Measurements from ENCODE around the gene ADCY3. TPM values are rescaled to one million over a fixed set of nuclear protein-coding genes. Genes with fewer than 3 reads are reported as not detected.

The ADCY3 gene
- total and polyA plus RNA-seq, 5 donors from 2014 or later, result 3.8 to 67.6 (median 11.2) TPM

DNA sequence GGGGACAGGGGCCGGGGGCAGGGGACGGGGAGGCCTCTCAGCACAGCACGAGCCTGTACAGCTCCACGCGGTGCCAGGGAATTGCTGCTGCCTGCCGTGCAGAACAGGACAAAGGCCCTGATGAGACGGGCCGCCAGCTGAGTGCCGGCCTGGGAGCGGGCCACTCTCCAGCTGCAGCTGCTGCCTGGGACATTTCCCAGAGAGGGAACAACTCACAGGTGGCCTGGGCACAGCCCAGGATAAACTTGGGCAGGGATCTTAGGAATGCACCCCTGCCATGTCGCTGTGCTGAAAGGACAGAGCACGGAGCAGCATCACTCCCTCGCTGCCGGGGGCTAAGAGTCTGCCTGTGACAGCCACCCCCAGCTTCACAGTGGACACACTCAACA lies 88.0 kb downstream of the ADCY3 start:
- Mint-ChIP-seq H3K36me3 (peaks cover 21% of the 10 kb centered on the region), H3K4me1 (peaks cover 5 to 8% (median 7%) of the 10 kb centered on the region in 4 donors), H3K27ac (no peak overlapping the region), H3K4me3 (no peak overlapping the region), H3K9me3 (no peaks in the 10 kb centered on the region), H3K27me3 (no peaks in the 10 kb centered on the region)
- Histone ChIP-seq H3K4me1 (ENCODE audit: control insufficient read depth, insufficient read depth, low read length, poor library complexity, severe bottlenecking) (peaks cover 8% of the 10 kb centered on the region), H3K27me3 (ENCODE audit: control insufficient read depth, insufficient read depth, low read length) (no peaks in the 10 kb centered on the region), H3K27ac (ENCODE audit: insufficient read depth, low read length, poor library complexity, severe bottlenecking) (no peak overlapping the region), H3K4me3 (ENCODE audit: low read depth, low read length) (no peak overlapping the region), H3K36me3 (ENCODE audit: control insufficient read depth, insufficient read depth, low read length) (peaks cover 12% of the 10 kb centered on the region), H3K9me3 (ENCODE audit: control insufficient read depth in 2 of 2, low read length in 2 of 2) (no peaks in the 10 kb centered on the region)
- DNase-seq (no peak), ATAC-seq (ENCODE audit: low read depth in 2 of 2) (no peak)

DNA sequence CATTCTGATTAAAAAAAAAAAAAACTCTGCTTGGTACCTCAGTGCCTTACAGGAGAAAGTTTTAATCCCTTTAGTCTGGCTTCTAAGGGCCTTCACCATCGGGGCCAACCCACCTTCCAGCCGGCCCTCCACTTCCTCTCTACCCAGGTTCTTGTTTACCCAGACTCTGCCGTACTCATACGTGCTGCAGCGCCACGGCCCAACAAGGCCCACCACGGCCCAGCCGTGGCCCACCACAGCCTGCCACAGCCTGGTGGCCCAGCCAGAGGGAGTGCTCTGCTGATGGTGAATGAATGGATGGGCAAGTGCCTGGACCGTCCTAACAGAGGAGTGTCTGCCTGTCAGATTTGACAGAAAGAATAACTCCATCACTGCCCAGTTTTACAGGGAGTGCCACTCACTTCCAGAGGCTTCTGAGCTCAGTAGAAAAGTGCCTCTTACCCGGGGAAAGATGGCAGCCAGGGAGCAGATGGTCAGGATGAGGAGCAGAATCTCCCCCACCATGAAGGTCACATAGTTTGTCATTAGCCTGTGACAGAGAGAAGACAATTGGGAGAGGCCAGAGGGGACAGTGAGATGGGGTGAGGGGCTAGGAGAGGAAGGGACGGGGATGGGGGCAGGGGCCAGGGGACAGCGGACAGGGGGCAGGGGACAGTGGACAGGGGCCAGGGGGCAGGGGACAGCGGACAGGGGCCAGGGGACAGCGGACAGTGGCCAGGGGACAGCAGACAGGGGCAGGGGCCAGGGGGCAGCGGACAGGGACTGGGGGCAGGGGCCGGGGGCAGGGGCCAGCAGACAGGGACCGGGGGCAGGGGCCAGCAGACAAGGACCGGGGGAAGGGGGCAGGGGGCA lies 88.6 kb downstream of the ADCY3 start:
- Histone ChIP-seq H3K27me3 (ENCODE audit: control insufficient read depth, insufficient read depth, low read length) (no peaks in the 10 kb centered on the region), H3K36me3 (ENCODE audit: control insufficient read depth, insufficient read depth, low read length) (peaks cover 6% of the 10 kb centered on the region), H3K9me3 (ENCODE audit: control insufficient read depth in 2 of 2, low read length in 2 of 2) (no peaks in the 10 kb centered on the region), H3K4me3 (ENCODE audit: low read depth, low read length) (no peak overlapping the region), H3K27ac (ENCODE audit: insufficient read depth, low read length, poor library complexity, severe bottlenecking) (no peak overlapping the region), H3K4me1 (ENCODE audit: control insufficient read depth, insufficient read depth, low read length, poor library complexity, severe bottlenecking) (peaks cover 14% of the 10 kb centered on the region)
- no peak overlapping the region for H3K27ac Mint-ChIP-seq
- H3K36me3 Mint-ChIP-seq, result peaks cover 18% of the 10 kb centered on the region
- H3K4me1 Mint-ChIP-seq, result peaks cover 9 to 14% (median 10%) of the 10 kb centered on the region in 4 donors
- no peak for DNase-seq
- H3K27me3 Mint-ChIP-seq, result no peaks in the 10 kb centered on the region
- no peaks in the 10 kb centered on the region for H3K9me3 Mint-ChIP-seq
- no peak overlapping the region for H3K4me3 Mint-ChIP-seq
- no peak for ATAC-seq (ENCODE audit: low read depth in 2 of 2)

DNA sequence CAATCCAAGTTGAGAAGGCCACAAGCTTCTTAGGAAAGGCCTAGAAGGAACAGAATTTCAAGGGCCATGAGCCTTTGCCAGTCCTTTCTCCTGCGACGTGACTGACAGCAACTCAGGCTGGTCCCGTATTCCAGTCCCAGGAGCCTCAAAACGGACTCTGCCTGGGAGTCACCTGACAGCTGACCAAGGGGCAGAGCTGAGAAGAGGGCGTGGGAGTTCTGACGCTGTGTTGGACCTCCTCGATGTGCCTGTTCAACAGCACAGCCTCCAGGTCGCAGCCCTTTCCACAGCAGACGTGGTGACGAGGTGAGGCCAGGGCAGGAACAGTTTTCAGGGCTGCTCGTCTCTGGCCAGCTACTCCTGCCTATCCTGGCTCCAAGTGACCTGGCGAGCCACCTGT lies 89.3 kb downstream of the ADCY3 start:
- peaks cover 9 to 21% (median 15%) of the 10 kb centered on the region in 4 donors for H3K4me1 Mint-ChIP-seq
- H3K9me3 ChIP-seq (ENCODE audit: control insufficient read depth in 2 of 2, low read length in 2 of 2), result no peaks in the 10 kb centered on the region
- H3K27me3 Mint-ChIP-seq, result no peaks in the 10 kb centered on the region
- no peak for DNase-seq
- peaks cover 4% of the 10 kb centered on the region for H3K36me3 ChIP-seq (ENCODE audit: control insufficient read depth, insufficient read depth, low read length)
- H3K36me3 Mint-ChIP-seq, result peaks cover 16% of the 10 kb centered on the region
- no peak overlapping the region for H3K27ac ChIP-seq (ENCODE audit: insufficient read depth, low read length, poor library complexity, severe bottlenecking)
- no peak overlapping the region for H3K4me3 Mint-ChIP-seq
- no peak for ATAC-seq (ENCODE audit: low read depth in 2 of 2)
- H3K27ac Mint-ChIP-seq, result no peak overlapping the region
- H3K9me3 Mint-ChIP-seq, result no peaks in the 10 kb centered on the region
- peaks cover 21% of the 10 kb centered on the region for H3K4me1 ChIP-seq (ENCODE audit: control insufficient read depth, insufficient read depth, low read length, poor library complexity, severe bottlenecking)
- no peak overlapping the region for H3K4me3 ChIP-seq (ENCODE audit: low read depth, low read length)
- H3K27me3 ChIP-seq (ENCODE audit: control insufficient read depth, insufficient read depth, low read length), result no peaks in the 10 kb centered on the region

DNA sequence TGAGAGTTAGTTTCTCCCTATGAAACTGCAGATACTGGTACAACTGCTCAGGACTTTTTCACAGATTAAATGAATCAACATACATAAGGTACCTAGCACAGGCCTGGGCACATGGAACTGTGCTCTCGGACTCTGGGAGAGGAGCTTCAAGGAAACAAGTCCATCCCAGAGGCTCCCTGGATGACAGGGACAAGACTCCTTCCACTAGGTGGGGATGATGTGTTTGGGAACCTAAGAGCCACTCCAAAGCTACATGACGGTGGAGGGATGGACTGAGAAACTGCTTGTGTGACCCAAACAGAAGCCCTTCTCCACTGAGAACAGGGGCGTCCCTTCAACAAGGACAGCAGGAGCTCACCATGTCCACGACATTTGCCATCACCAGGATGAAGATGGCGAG lies 89.7 kb downstream of the ADCY3 start:
- H3K27ac ChIP-seq (ENCODE audit: insufficient read depth, low read length, poor library complexity, severe bottlenecking), result no peak overlapping the region
- H3K27me3 ChIP-seq (ENCODE audit: control insufficient read depth, insufficient read depth, low read length), result no peaks in the 10 kb centered on the region
- no peak overlapping the region for H3K4me3 Mint-ChIP-seq
- H3K36me3 ChIP-seq (ENCODE audit: control insufficient read depth, insufficient read depth, low read length), result peaks cover 4% of the 10 kb centered on the region
- no peak for ATAC-seq (ENCODE audit: low read depth in 2 of 2)
- H3K9me3 ChIP-seq (ENCODE audit: control insufficient read depth in 2 of 2, low read length in 2 of 2), result no peaks in the 10 kb centered on the region
- no peaks in the 10 kb centered on the region for H3K9me3 Mint-ChIP-seq
- H3K4me3 ChIP-seq (ENCODE audit: low read depth, low read length), result no peak overlapping the region
- no peak overlapping the region for H3K27ac Mint-ChIP-seq
- no peaks in the 10 kb centered on the region for H3K27me3 Mint-ChIP-seq
- DNase-seq, result no peak
- peaks cover 22% of the 10 kb centered on the region for H3K4me1 ChIP-seq (ENCODE audit: control insufficient read depth, insufficient read depth, low read length, poor library complexity, severe bottlenecking)
- peaks cover 9 to 25% (median 17%) of the 10 kb centered on the region in 4 donors for H3K4me1 Mint-ChIP-seq
- H3K36me3 Mint-ChIP-seq, result peaks cover 14% of the 10 kb centered on the region

DNA sequence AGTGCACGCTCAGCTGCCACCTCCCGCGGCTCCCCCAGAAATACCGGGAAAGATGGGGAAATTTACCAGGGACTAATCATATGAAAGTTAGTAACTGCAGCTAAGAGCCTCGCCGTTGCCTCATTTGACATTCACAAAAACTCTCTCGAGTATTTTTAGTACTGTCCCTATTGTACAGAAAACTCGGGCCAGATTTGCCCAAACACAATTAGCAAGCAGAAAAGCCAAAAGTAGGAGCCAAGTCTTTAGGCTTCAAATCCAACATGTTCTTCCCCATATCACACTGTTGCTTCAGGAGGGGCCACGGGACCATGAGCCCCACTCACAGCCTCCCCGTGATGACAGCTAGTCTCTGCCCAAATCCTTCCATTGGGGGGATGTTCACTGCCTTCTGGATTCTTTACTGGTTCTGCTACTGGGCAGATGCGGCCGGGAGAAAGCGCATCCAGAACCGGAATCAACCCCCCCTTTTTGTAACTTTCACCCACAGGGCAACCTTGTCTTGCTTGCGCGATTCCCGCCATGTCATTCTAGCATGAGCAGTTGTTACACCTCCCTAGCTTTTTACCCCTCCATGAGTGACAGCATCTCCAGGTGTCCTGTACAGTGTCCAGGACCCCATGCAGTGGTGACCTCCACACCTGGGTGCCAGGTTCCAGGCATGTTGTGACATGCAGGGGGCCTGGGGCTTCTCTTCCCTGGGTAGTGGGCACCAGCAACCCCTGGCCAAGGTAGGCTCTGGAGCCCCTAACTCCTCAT lies 91.6 kb downstream of the ADCY3 start:
- H3K4me1 Mint-ChIP-seq, result peaks cover 9 to 25% (median 17%) of the 10 kb centered on the region in 4 donors
- H3K36me3 ChIP-seq (ENCODE audit: control insufficient read depth, insufficient read depth, low read length), result peaks cover 4% of the 10 kb centered on the region
- H3K27me3 ChIP-seq (ENCODE audit: control insufficient read depth, insufficient read depth, low read length), result no peaks in the 10 kb centered on the region
- H3K4me3 ChIP-seq (ENCODE audit: low read depth, low read length), result no peak overlapping the region
- H3K27ac Mint-ChIP-seq, result peak overlapping the region in 1 of 3 donors; percentile 44
- peaks cover 22% of the 10 kb centered on the region for H3K4me1 ChIP-seq (ENCODE audit: control insufficient read depth, insufficient read depth, low read length, poor library complexity, severe bottlenecking)
- H3K9me3 ChIP-seq (ENCODE audit: control insufficient read depth in 2 of 2, low read length in 2 of 2), result no peaks in the 10 kb centered on the region
- ATAC-seq (ENCODE audit: low read depth in 2 of 2) (no peak), DNase-seq (no peak)
- H3K27ac ChIP-seq (ENCODE audit: insufficient read depth, low read length, poor library complexity, severe bottlenecking), result no peak overlapping the region
- no peaks in the 10 kb centered on the region for H3K9me3 Mint-ChIP-seq
- no peak overlapping the region for H3K4me3 Mint-ChIP-seq
- peaks cover 8% of the 10 kb centered on the region for H3K36me3 Mint-ChIP-seq
- H3K27me3 Mint-ChIP-seq, result no peaks in the 10 kb centered on the region

DNA sequence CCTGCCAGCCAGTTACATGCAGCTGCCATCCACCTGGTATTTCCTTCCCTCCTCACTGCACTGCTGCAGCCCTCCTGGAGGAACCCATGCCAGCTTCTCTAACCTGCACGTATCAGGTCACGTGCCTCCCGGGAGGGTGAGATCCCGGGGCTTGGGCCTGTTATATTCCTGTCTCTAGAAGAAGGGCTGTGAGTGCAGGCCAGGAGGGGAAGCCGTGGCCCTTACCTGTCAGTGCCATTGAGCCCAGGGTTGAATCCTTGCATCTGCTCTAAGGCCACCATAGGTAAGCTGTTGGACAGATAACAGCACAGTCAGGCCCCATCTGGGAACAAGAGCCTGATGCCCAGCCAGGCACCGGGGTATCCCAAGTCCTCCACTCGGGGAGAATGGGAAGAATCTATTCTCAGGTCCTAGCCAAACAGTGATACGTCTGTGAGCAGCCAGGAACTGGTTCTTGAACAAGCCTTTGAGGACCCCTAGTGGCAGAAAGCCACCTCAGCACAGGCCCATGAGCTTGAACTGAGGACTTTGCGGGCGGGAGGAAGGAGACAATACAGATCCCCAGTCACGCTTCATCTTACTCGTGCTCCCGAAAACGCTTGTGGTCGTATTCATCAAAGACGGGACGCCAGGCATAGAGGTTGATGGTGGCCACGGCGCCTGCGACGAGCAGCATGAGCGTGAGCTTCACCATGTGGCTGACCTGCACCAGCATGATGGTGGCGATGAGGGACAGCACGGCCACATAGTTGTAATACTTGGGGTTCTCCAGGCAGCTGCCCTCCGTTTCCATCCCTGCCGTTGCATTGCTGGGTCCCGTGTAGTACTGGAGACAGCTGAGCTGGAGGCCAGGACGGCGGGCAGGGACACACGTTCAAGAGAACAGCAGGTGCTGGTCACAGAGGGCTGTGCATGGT lies 92.5 kb downstream of the ADCY3 start:
- peaks cover 3% of the 10 kb centered on the region for H3K36me3 Mint-ChIP-seq
- no peaks in the 10 kb centered on the region for H3K27me3 Mint-ChIP-seq
- peaks cover 9 to 25% (median 17%) of the 10 kb centered on the region in 4 donors for H3K4me1 Mint-ChIP-seq
- DNase-seq, result peak; percentile 59 to 86 (median 78)
- peak overlapping the region; percentile 59 to 79 (median 73) for H3K27ac Mint-ChIP-seq
- H3K9me3 ChIP-seq (ENCODE audit: control insufficient read depth in 2 of 2, low read length in 2 of 2), result no peaks in the 10 kb centered on the region
- H3K9me3 Mint-ChIP-seq, result no peaks in the 10 kb centered on the region
- H3K36me3 ChIP-seq (ENCODE audit: control insufficient read depth, insufficient read depth, low read length), result peaks cover 4% of the 10 kb centered on the region
- H3K27me3 ChIP-seq (ENCODE audit: control insufficient read depth, insufficient read depth, low read length), result no peaks in the 10 kb centered on the region
- peak; percentile 81 to 88 for ATAC-seq (ENCODE audit: low read depth in 2 of 2)
- no peak overlapping the region for H3K4me3 ChIP-seq (ENCODE audit: low read depth, low read length)
- H3K4me3 Mint-ChIP-seq, result no peak overlapping the region
- peak overlapping the region; percentile 49 for H3K27ac ChIP-seq (ENCODE audit: insufficient read depth, low read length, poor library complexity, severe bottlenecking)
- H3K4me1 ChIP-seq (ENCODE audit: control insufficient read depth, insufficient read depth, low read length, poor library complexity, severe bottlenecking), result peaks cover 22% of the 10 kb centered on the region

DNA sequence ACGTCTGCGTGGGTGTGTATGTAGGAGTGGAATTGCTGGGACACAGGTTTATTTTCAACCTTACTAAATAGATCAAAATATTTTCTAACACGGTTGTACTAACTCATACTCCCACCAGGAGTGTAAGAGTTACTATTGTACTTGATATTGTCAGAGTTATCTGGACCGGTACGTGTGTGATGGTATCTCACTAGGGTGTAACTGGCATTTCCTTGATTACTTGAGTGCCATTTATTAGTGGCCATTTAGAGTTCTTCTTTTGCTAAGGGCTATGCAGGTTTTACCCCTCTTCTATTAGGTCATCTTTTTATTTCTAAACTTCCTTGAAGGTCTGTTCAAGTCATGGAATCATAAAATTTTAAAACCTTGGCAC lies 93.3 kb downstream of the ADCY3 start:
- peaks cover 7% of the 10 kb centered on the region for H3K36me3 ChIP-seq (ENCODE audit: control insufficient read depth, insufficient read depth, low read length)
- Mint-ChIP-seq H3K36me3 (peaks cover under 1% of the 10 kb centered on the region), H3K27ac (peak overlapping the region in 1 of 3 donors; percentile 73), H3K27me3 (no peaks in the 10 kb centered on the region), H3K4me3 (no peak overlapping the region), H3K4me1 (peaks cover 9 to 25% (median 17%) of the 10 kb centered on the region in 4 donors), H3K9me3 (no peaks in the 10 kb centered on the region)
- H3K9me3 ChIP-seq (ENCODE audit: control insufficient read depth in 2 of 2, low read length in 2 of 2), result no peaks in the 10 kb centered on the region
- ATAC-seq (ENCODE audit: low read depth in 2 of 2), result no peak
- peak overlapping the region; percentile 38 for H3K4me3 ChIP-seq (ENCODE audit: low read depth, low read length)
- DNase-seq, result peak in 1 of 3 donors; percentile 2
- H3K27me3 ChIP-seq (ENCODE audit: control insufficient read depth, insufficient read depth, low read length), result no peaks in the 10 kb centered on the region
- peak overlapping the region; percentile 49 for H3K27ac ChIP-seq (ENCODE audit: insufficient read depth, low read length, poor library complexity, severe bottlenecking)
- H3K4me1 ChIP-seq (ENCODE audit: control insufficient read depth, insufficient read depth, low read length, poor library complexity, severe bottlenecking), result peaks cover 22% of the 10 kb centered on the region

All from CD4-positive, CD25-positive, alpha-beta regulatory T cell (primary cell).